ENCODE results near the gene CFAP97.

- TF ChIP-seq CTCF (conservative IDR thresholded peaks at IDR 0.05 in 1 of 2, IDR thresholded peaks at IDR 0.05 in 1 of 2; ENCODE audit: low read depth in 1 of 2, low read length in 2 of 2) (no peak), EZH2 (IDR thresholded peaks at IDR 0.05; ENCODE audit: low read length, missing control alignments) (no peak)
These were observed 10.1 kb upstream of the CFAP97 start for GRCh38 chr4:185213877-185214276.

Data from fibroblast of lung (primary cell).